Measurements from ENCODE around the gene CARD11.
A peak's percentile ranks its signal among the peaks of the same experiment; 100 is the strongest.
"Not testable (repeated sequence)": the region's sequence is repeated elsewhere in the genome, so short reads cannot be mapped to it uniquely, and the experiment has no call there.

The CARD11 gene

GRCh38 chr7:2921653-2922347, 121.9 kb downstream of the CARD11 start:
- Histone ChIP-seq H3K9me3 (ENCODE audit: insufficient read depth, low read depth, low read length) (peaks cover 3% of the 10 kb centered on the region), H2AFZ (ENCODE audit: insufficient read depth, low read length, poor library complexity) (no peak overlapping the region), H2AK5ac (ENCODE audit: low read length) (no peak overlapping the region), H3K4ac (ENCODE audit: low read depth, low read length) (no peak overlapping the region), H3K27me3 (ENCODE audit: insufficient read depth, low read length) (no peaks in the 10 kb centered on the region), H3K18ac (ENCODE audit: low read length) (no peak overlapping the region), H3K4me2 (ENCODE audit: low read length) (no peak overlapping the region), H2BK5ac (ENCODE audit: low read depth, low read length, poor library complexity) (no peak overlapping the region), H4K8ac (ENCODE audit: low read depth, low read length) (no peak overlapping the region), H3K9ac (ENCODE audit: low read length) (no peak overlapping the region), H4K91ac (ENCODE audit: low read depth, low read length) (no peak overlapping the region), H3K79me1 (ENCODE audit: low read length) (peaks cover 5% of the 10 kb centered on the region), H3K14ac (ENCODE audit: low read length) (no peak overlapping the region), H3K4me3 (ENCODE audit: low read depth, low read length) (no peak overlapping the region), H3K4me1 (ENCODE audit: control insufficient read depth in 1 of 2, insufficient read depth in 2 of 2, low read length in 2 of 2) (peaks cover 13 to 18% of the 10 kb centered on the region in 2 experiments), H3K27ac (ENCODE audit: low read depth, low read length) (no peak overlapping the region), H3K79me2 (ENCODE audit: control insufficient read depth, insufficient read depth, low read length, poor library complexity) (no peaks in the 10 kb centered on the region), H3K36me3 (ENCODE audit: control insufficient read depth in 1 of 2, insufficient read depth in 2 of 2, low read length in 2 of 2) (no peaks in the 10 kb centered on the region), H2BK12ac (ENCODE audit: low read length) (no peak overlapping the region), H2BK120ac (ENCODE audit: insufficient read depth, low read length, poor library complexity) (no peak overlapping the region), H4K12ac (ENCODE audit: low read depth, low read length) (no peak overlapping the region), H3K23ac (ENCODE audit: low read length) (no peak overlapping the region)
- WGBS (ENCODE audit: extremely low coverage, insufficient coverage, insufficient read length) = no CpG with 5 or more reads among the region's 13 CpGs
- DNase-seq = no peak

GRCh38 chr7:2920956-2921652, 122.6 kb downstream of the CARD11 start:
- H3K4ac ChIP-seq (ENCODE audit: low read depth, low read length) = no peak overlapping the region
- peaks cover 3% of the 10 kb centered on the region for H3K9me3 ChIP-seq (ENCODE audit: insufficient read depth, low read depth, low read length)
- no peak overlapping the region for H4K12ac ChIP-seq (ENCODE audit: low read depth, low read length)
- no peak overlapping the region for H2BK12ac ChIP-seq (ENCODE audit: low read length)
- H3K27me3 ChIP-seq (ENCODE audit: insufficient read depth, low read length) = no peaks in the 10 kb centered on the region
- H3K9ac ChIP-seq (ENCODE audit: low read length) = no peak overlapping the region
- no peak for DNase-seq
- no peak overlapping the region for H3K4me2 ChIP-seq (ENCODE audit: low read length)
- H3K27ac ChIP-seq (ENCODE audit: low read depth, low read length) = no peak overlapping the region
- no peak overlapping the region for H2AK5ac ChIP-seq (ENCODE audit: low read length)
- no peak overlapping the region for H2BK5ac ChIP-seq (ENCODE audit: low read depth, low read length, poor library complexity)
- no peak overlapping the region for H3K4me3 ChIP-seq (ENCODE audit: low read depth, low read length)
- H3K23ac ChIP-seq (ENCODE audit: low read length) = no peak overlapping the region
- no peak overlapping the region for H2BK120ac ChIP-seq (ENCODE audit: insufficient read depth, low read length, poor library complexity)
- H3K14ac ChIP-seq (ENCODE audit: low read length) = no peak overlapping the region
- H3K79me1 ChIP-seq (ENCODE audit: low read length) = peaks cover 5% of the 10 kb centered on the region
- no peak overlapping the region for H4K91ac ChIP-seq (ENCODE audit: low read depth, low read length)
- no peak overlapping the region for H2AFZ ChIP-seq (ENCODE audit: insufficient read depth, low read length, poor library complexity)
- no peaks in the 10 kb centered on the region for H3K36me3 ChIP-seq (ENCODE audit: control insufficient read depth in 1 of 2, insufficient read depth in 2 of 2, low read length in 2 of 2)
- no peak overlapping the region for H3K18ac ChIP-seq (ENCODE audit: low read length)
- WGBS (ENCODE audit: extremely low coverage, insufficient coverage, insufficient read length) = no CpG with 5 or more reads among the region's 17 CpGs
- no peaks in the 10 kb centered on the region for H3K79me2 ChIP-seq (ENCODE audit: control insufficient read depth, insufficient read depth, low read length, poor library complexity)
- H3K4me1 ChIP-seq (ENCODE audit: control insufficient read depth in 1 of 2, insufficient read depth in 2 of 2, low read length in 2 of 2) = peaks cover 13 to 18% of the 10 kb centered on the region in 2 experiments
- H4K8ac ChIP-seq (ENCODE audit: low read depth, low read length) = no peak overlapping the region

GRCh38 chr7:2920480-2920879, 123.2 kb downstream of the CARD11 start:
- H2AFZ ChIP-seq (ENCODE audit: insufficient read depth, low read length, poor library complexity); H3K18ac ChIP-seq (ENCODE audit: low read length); H3K9ac ChIP-seq (ENCODE audit: low read length); H3K36me3 ChIP-seq (ENCODE audit: control insufficient read depth in 1 of 2, insufficient read depth in 2 of 2, low read length in 2 of 2); H4K12ac ChIP-seq (ENCODE audit: low read depth, low read length); H4K8ac ChIP-seq (ENCODE audit: low read depth, low read length); H2BK5ac ChIP-seq (ENCODE audit: low read depth, low read length, poor library complexity); H3K4me3 ChIP-seq (ENCODE audit: low read depth, low read length); H4K91ac ChIP-seq (ENCODE audit: low read depth, low read length); H3K4me2 ChIP-seq (ENCODE audit: low read length); H3K14ac ChIP-seq (ENCODE audit: low read length); H2AK5ac ChIP-seq (ENCODE audit: low read length); DNase-seq; H3K79me2 ChIP-seq (ENCODE audit: control insufficient read depth, insufficient read depth, low read length, poor library complexity); H3K27me3 ChIP-seq (ENCODE audit: insufficient read depth, low read length); H3K27ac ChIP-seq (ENCODE audit: low read depth, low read length); H3K79me1 ChIP-seq (ENCODE audit: low read length); H2BK120ac ChIP-seq (ENCODE audit: insufficient read depth, low read length, poor library complexity); H2BK12ac ChIP-seq (ENCODE audit: low read length); H3K23ac ChIP-seq (ENCODE audit: low read length); H3K4ac ChIP-seq (ENCODE audit: low read depth, low read length); H3K9me3 ChIP-seq (ENCODE audit: insufficient read depth, low read depth, low read length): not testable (repeated sequence)
- H3K4me1 ChIP-seq (ENCODE audit: control insufficient read depth in 1 of 2, insufficient read depth in 2 of 2, low read length in 2 of 2) = peaks cover 13 to 18% of the 10 kb centered on the region in 2 experiments
- WGBS (ENCODE audit: extremely low coverage, insufficient coverage, insufficient read length) = 100% methylated on average over 1 of the region's 2 CpGs

GRCh38 chr7:2920041-2920440, 123.6 kb downstream of the CARD11 start:
- H4K91ac ChIP-seq (ENCODE audit: low read depth, low read length) = no peak overlapping the region
- H3K4me2 ChIP-seq (ENCODE audit: low read length) = no peak overlapping the region
- H2BK5ac ChIP-seq (ENCODE audit: low read depth, low read length, poor library complexity) = no peak overlapping the region
- H2BK12ac ChIP-seq (ENCODE audit: low read length) = no peak overlapping the region
- H3K79me1 ChIP-seq (ENCODE audit: low read length) = peaks cover 5% of the 10 kb centered on the region
- H3K4ac ChIP-seq (ENCODE audit: low read depth, low read length) = no peak overlapping the region
- H3K18ac ChIP-seq (ENCODE audit: low read length) = no peak overlapping the region
- H3K23ac ChIP-seq (ENCODE audit: low read length) = no peak overlapping the region
- no peaks in the 10 kb centered on the region for H3K36me3 ChIP-seq (ENCODE audit: control insufficient read depth in 1 of 2, insufficient read depth in 2 of 2, low read length in 2 of 2)
- no peak overlapping the region for H4K12ac ChIP-seq (ENCODE audit: low read depth, low read length)
- peak in 1 of 2 donors; percentile 29 for DNase-seq
- H3K9ac ChIP-seq (ENCODE audit: low read length) = no peak overlapping the region
- no CpG with 5 or more reads among the region's 4 CpGs for WGBS (ENCODE audit: extremely low coverage, insufficient coverage, insufficient read length)
- no peaks in the 10 kb centered on the region for H3K79me2 ChIP-seq (ENCODE audit: control insufficient read depth, insufficient read depth, low read length, poor library complexity)
- no peaks in the 10 kb centered on the region for H3K27me3 ChIP-seq (ENCODE audit: insufficient read depth, low read length)
- H3K14ac ChIP-seq (ENCODE audit: low read length) = no peak overlapping the region
- peaks cover 13 to 18% of the 10 kb centered on the region in 2 experiments for H3K4me1 ChIP-seq (ENCODE audit: control insufficient read depth in 1 of 2, insufficient read depth in 2 of 2, low read length in 2 of 2)
- no peak overlapping the region for H2AK5ac ChIP-seq (ENCODE audit: low read length)
- peaks cover 6% of the 10 kb centered on the region for H3K9me3 ChIP-seq (ENCODE audit: insufficient read depth, low read depth, low read length)
- H3K4me3 ChIP-seq (ENCODE audit: low read depth, low read length) = no peak overlapping the region
- H2AFZ ChIP-seq (ENCODE audit: insufficient read depth, low read length, poor library complexity) = no peak overlapping the region
- H2BK120ac ChIP-seq (ENCODE audit: insufficient read depth, low read length, poor library complexity) = no peak overlapping the region
- H4K8ac ChIP-seq (ENCODE audit: low read depth, low read length) = no peak overlapping the region
- H3K27ac ChIP-seq (ENCODE audit: low read depth, low read length) = no peak overlapping the region

Measured in trophoblast cell (in vitro differentiated cells and primary cell).